DMS114 treated with DMSO at 0.1 percent for 48 hours (cell line): ENCODE results near the gene EXOC5.

Source experiments
- DNase-seq: peaks from one replicate; lab custom pipeline; 2025; ENCODE audit not compliant: unreplicated experiment; lab: John Stamatoyannopoulos, UW

The EXOC5 gene

GRCh38 chr14:57168138-57168679 is 100.5 kb downstream of the EXOC5 start:
- no peak for DNase-seq

GRCh38 chr14:57161583-57162234 is 107.0 kb downstream of the EXOC5 start:
- no peak for DNase-seq

GRCh38 chr14:57160333-57160732 is 108.4 kb downstream of the EXOC5 start:
- no peak for DNase-seq

GRCh38 chr14:57153286-57153685 is 115.4 kb downstream of the EXOC5 start:
- no peak for DNase-seq
